ENCODE measurements around the gene SYMPK.
A peak's percentile ranks its signal among the peaks of the same experiment; 100 is the strongest.

The SYMPK gene

GRCh38 chr19:45824531-45825262, 38.2 kb downstream of the SYMPK start:
- DNase-seq = no peak

- no peak for DNase-seq
These were observed 38.9 kb downstream of the SYMPK start for GRCh38 chr19:45824041-45824471.

GRCh38 chr19:45823182-45823581, 39.8 kb downstream of the SYMPK start:
- no peak for DNase-seq

- no peak for DNase-seq
These were observed 40.2 kb downstream of the SYMPK start for GRCh38 chr19:45822716-45823115.

GRCh38 chr19:45821570-45821969, 41.4 kb downstream of the SYMPK start:
- no peak for DNase-seq

- no peak for DNase-seq
These were observed 41.8 kb downstream of the SYMPK start for GRCh38 chr19:45821103-45821521.

GRCh38 chr19:45820413-45821102, 42.4 kb downstream of the SYMPK start:
- no peak for DNase-seq

- no peak for DNase-seq
These were observed 43.2 kb downstream of the SYMPK start for GRCh38 chr19:45819769-45820168.

GRCh38 chr19:45817725-45818301, 45.1 kb downstream of the SYMPK start:
- DNase-seq = no peak

GRCh38 chr19:45817010-45817724, 45.8 kb downstream of the SYMPK start:
- peak; percentile 98 for DNase-seq

- DNase-seq = peak; percentile 19
These were observed 46.5 kb downstream of the SYMPK start for GRCh38 chr19:45816236-45817009.

- DNase-seq = peak; percentile 91
These were observed 47.3 kb downstream of the SYMPK start for GRCh38 chr19:45815481-45816216.

GRCh38 chr19:45814851-45815480, 48.0 kb downstream of the SYMPK start, which contains the start of gene RSPH6A:
RSPH6A (minus strand) TSS chr19:45815308; CDS start chr19:45815176, 132 bp downstream.
- peak; percentile 47 for DNase-seq

GRCh38 chr19:45814166-45814780, 48.7 kb downstream of the SYMPK start:
- DNase-seq = no peak

GRCh38 chr19:45812297-45812696, 50.6 kb downstream of the SYMPK start:
- no peak for DNase-seq

- peak; percentile 22 for DNase-seq
These were observed 53.2 kb downstream of the SYMPK start for GRCh38 chr19:45809643-45810159.

GRCh38 chr19:45805719-45806118, 57.2 kb downstream of the SYMPK start:
- no peak for DNase-seq

- no peak for DNase-seq
These were observed 58.1 kb downstream of the SYMPK start for GRCh38 chr19:45804959-45805230.

GRCh38 chr19:45804140-45804958, 58.6 kb downstream of the SYMPK start:
- no peak for DNase-seq

Measured in eye (tissue), 1 donor.